ENCODE measurements around the gene TMED1.
"Not testable (repeated sequence)": the region's sequence is repeated elsewhere in the genome, so short reads cannot be mapped to it uniquely, and the experiment has no call there.

Gene TMED1

DNA sequence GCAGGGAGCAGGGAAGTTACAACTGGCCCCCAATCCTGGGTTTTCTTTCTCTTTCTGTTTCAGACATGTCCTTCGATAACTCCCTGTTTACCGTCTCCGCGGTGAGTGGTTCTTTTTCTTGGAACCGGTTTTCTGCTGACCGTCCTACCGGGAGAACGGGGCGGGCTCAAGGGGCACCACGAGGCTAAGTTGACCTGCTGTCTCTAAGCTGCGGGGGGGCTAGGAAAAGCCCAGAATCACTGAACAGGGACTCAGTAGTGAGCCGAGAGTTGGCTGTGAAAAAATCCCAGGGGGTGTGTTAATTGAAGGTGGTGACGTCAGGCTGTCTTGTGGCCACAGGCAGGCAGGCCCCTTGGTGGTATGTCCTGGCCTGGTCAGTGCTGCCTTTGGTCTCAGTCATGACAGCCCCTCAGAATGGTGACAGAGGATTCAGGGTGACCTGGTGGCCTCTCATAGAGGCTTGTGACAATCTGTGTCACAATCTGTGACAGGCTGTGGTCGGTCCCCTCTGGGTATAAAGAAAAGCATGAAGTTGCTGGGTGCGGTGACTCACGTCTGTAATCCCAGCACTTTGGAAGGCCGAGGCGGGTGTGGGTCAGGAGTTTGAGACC lies 27.2 kb upstream of the TMED1 start:
- CTCF ChIA-PET: interaction anchor here (1.0 to 21.0 kb wide), 19 partner anchors 10 to 236 kb away, joined by 3 to 559 read pairs (median 10); partner anchors contain the start of genes C19orf38, CARM1, DNM2 and QTRT1
- DNase-seq (ENCODE audit: low read depth, low spot score): no peak
- TF ChIP-seq, protein P1, sequence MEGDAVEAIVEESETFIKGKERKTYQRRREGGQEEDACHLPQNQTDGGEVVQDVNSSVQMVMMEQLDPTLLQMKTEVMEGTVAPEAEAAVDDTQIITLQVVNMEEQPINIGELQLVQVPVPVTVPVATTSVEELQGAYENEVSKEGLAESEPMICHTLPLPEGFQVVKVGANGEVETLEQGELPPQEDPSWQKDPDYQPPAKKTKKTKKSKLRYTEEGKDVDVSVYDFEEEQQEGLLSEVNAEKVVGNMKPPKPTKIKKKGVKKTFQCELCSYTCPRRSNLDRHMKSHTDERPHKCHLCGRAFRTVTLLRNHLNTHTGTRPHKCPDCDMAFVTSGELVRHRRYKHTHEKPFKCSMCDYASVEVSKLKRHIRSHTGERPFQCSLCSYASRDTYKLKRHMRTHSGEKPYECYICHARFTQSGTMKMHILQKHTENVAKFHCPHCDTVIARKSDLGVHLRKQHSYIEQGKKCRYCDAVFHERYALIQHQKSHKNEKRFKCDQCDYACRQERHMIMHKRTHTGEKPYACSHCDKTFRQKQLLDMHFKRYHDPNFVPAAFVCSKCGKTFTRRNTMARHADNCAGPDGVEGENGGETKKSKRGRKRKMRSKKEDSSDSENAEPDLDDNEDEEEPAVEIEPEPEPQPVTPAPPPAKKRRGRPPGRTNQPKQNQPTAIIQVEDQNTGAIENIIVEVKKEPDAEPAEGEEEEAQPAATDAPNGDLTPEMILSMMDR (IDR thresholded peaks at IDR 0.05; ENCODE audit: insufficient read depth, low read length, missing control alignments): no peak
- POLR2A ChIA-PET: no interaction called here
- no peak overlapping the region for H3K4me3 ChIP-seq (ENCODE audit: low read depth, low read length)

DNA sequence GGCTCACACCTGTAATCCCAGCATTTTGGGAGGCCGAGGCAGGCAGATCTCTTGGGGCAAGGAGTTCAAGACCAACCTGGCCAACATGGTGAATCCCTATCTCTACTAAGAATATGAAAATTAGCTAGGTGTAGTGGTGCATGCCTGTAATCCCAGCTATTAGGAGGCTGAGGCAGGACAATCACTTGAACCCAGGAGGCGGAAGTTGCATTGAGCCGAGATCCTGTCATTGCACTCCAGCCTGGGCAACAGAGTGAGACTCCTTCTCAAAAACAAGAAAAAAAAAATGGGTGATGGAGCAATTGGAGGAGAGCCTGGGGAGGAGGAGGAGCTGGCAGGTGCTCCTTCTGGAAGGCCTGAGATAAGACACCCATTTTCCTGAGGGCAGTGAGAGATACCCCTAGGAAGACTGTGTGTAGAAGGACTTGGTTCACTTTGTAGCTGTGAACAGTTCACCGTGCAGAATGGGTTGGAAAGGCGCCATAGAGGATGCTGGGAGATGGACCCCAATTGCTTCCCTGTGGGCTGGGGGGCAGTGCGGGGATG lies 26.6 kb upstream of the TMED1 start:
- ChIA-PET POLR2A (no interaction called here), CTCF (interaction anchor here (0.9 to 21.0 kb wide), 8 partner anchors 11 to 236 kb away, joined by 3 to 559 read pairs (median 26); partner anchors contain the start of genes C19orf38, CARM1, DNM2 and TMED1)
- no peak for DNase-seq (ENCODE audit: low read depth, low spot score)
- no peak overlapping the region for H3K4me3 ChIP-seq (ENCODE audit: low read depth, low read length)
- TF ChIP-seq, protein P1 (IDR thresholded peaks at IDR 0.05; ENCODE audit: insufficient read depth, low read length, missing control alignments): no peak

DNA sequence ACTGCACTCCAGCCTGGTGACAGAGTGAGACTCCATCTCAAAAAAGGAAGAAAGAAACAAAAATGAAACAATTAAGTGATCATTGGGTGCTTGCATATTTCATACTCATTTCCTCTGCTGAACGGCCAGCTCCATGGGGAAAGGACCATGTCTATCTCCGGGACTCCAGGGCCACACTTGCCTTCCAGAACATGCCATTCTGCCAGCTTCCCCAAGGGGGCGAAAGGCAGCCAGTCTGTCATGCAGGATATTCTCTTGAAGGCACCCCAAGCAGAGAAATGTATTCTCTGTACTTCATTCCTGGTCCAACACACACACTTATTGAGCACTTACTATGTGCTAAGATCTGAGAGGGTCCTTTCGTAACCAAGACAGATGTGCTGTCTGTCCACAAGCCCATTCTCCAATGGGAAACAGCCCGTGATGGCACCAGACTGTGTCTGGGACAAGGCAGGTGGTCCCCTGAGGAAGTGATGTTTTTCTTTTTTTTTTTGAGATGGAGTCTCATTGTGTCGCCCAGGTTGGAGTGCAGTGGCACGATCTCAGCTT lies 25.2 kb upstream of the TMED1 start:
- TF ChIP-seq, protein P1 (IDR thresholded peaks at IDR 0.05; ENCODE audit: insufficient read depth, low read length, missing control alignments): peak; percentile 52
- DNase-seq (ENCODE audit: low read depth, low spot score): no peak

GRCh38 chr19:10858204-10858828 lies 22.3 kb upstream of the TMED1 start:
- ChIA-PET CTCF (interaction anchor here (0.6 to 25.0 kb wide), 15 partner anchors 6 to 156 kb away, joined by 3 to 559 read pairs (median 4); partner anchors contain the start of genes C19orf38, CARM1, DNM2 and TMED1), POLR2A (no interaction called here)
- TF ChIP-seq, protein P1 (IDR thresholded peaks at IDR 0.05; ENCODE audit: insufficient read depth, low read length, missing control alignments): peak; percentile 73
- DNase-seq (ENCODE audit: low read depth, low spot score): no peak
- H3K4me3 ChIP-seq (ENCODE audit: low read depth, low read length): no peak overlapping the region

More for the DNA sequence above, 25.2 kb upstream of the TMED1 start:
- no peak overlapping the region for H3K4me3 ChIP-seq (ENCODE audit: low read depth, low read length)
- ChIA-PET POLR2A (interaction anchor here (0.6 to 1.0 kb wide), 2 partner anchors 46 to 90 kb away, joined by 4 to 5 read pairs; no protein-coding TSS in a partner anchor), CTCF (interaction anchor here (0.6 to 21.0 kb wide), 6 partner anchors 9 to 295 kb away, joined by 3 to 559 read pairs (median 6); partner anchors contain the start of genes C19orf38, DNM2 and TMED1)

DNA sequence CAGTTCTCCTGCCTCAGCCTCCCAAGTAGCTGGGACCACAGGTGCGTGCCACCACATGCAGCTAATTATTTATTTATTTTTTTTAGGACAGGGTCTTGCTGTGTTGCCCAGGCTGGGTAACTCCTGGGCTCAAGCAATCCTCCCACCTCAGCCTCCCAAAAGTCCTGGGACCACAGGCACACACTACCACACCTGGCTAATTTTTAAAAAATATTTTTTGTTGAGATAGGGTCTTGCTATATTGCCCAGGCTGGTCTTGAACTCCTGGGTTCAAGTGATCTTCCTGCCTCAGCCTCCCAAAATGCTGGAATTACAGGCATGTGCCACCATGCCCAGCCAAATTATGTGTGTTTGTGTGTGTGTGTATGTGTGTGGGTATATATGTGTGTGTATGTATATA lies 20.9 kb upstream of the TMED1 start:
- H3K4me3 ChIP-seq (ENCODE audit: low read depth, low read length); POLR2A ChIA-PET; DNase-seq (ENCODE audit: low read depth, low spot score): not testable (repeated sequence)
- CTCF ChIA-PET: interaction anchor here (0.6 to 25.0 kb wide), 5 partner anchors 8 to 139 kb away, joined by 3 to 559 read pairs (median 7); partner anchors contain the start of genes C19orf38, CARM1, DNM2 and TMED1

GRCh38 chr19:10855879-10856522 lies 20.0 kb upstream of the TMED1 start:
- DNase-seq (ENCODE audit: low read depth, low spot score): no peak
- no peak overlapping the region for H3K4me3 ChIP-seq (ENCODE audit: low read depth, low read length)
- POLR2A ChIA-PET: no interaction called here
- CTCF ChIA-PET: interaction anchor here (0.6 to 25.0 kb wide), 5 partner anchors 9 to 138 kb away, joined by 3 to 559 read pairs (median 3); partner anchors contain the start of genes C19orf38, CARM1, DNM2 and TMED1
- TF ChIP-seq, protein P1 (IDR thresholded peaks at IDR 0.05; ENCODE audit: insufficient read depth, low read length, missing control alignments): peak; percentile 50

All from AG04449 (cell line).